Right renal cortex interstitium (tissue), 3 donors: ENCODE data around the gene CACNB4. TPM values are rescaled to one million over a fixed set of nuclear protein-coding genes. Genes with fewer than 3 reads are reported as not detected.
"Not testable (repeated sequence)": the region's sequence is repeated elsewhere in the genome, so short reads cannot be mapped to it uniquely, and the experiment has no call there.

Source experiments
- DNase-seq, 3 donors: peaks; one replicate each; pipeline ENCODE4 v3.0.0-alpha.2; 2013; ENCODE audit warnings: low read depth in 3 of 3, low spot score in 2 of 3
- polyA plus RNA-seq, 3 donors: library from polyadenylated mRNA; unstranded; fragments of 120-200 nt; gene quantifications; one replicate each; pipeline ENCODE4 v1.2.1, GENCODE V29; 2013; ENCODE audit not compliant: insufficient read length in 3 of 3

The CACNB4 gene
- polyA plus RNA-seq, 3 donors = 7.4 to 12.5 (median 8.1) TPM

DNA sequence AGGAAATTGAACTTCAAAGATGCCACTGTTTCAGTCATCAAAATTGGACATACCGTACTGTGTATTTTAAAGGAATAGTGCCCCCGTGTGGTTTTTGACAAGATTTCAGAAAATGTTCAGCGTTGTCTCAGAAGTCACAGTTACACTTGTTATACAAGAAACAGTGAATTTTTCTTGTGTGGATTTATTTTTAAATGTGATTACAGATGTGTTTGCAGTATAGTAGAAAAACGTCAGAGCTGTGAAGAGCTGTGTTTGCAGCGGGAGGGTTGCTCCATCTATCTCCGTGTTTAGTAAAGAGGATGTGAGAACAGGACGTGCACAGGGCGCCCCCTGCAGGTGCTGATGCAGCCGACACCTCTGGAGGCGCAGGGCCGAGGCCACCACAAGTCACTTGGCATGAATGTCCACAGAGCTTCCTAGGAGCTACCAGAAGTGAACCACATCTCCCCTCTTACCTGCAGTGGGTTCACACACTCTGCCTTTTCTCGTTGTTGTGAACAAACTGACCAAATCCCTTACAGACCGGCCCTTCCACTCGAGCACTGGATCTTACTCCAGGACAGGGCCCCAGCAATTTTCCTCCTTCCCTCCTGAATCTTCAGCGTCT is 73.1 kb downstream of the CACNB4 start:
- peak; percentile 64 to 77 (median 65) for DNase-seq

DNA sequence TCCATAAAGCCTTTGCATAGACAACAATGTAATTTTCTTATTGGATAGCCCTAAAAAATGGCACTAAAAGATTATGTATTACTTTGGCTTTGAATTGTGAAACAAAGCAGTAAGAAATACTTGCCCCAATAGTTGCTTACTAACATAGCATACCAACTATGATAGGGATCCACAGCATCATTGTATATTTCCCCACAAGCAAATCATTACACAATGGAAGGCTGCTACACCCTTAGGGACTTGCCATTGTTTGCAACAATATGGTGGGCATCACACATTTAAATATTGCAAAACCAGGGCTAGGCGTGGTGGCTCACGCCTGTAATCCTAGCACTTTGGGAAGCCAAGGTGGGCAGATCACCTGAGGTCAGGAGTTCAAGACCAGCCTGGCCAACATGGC is 74.4 kb downstream of the CACNB4 start:
- DNase-seq = no peak

DNA sequence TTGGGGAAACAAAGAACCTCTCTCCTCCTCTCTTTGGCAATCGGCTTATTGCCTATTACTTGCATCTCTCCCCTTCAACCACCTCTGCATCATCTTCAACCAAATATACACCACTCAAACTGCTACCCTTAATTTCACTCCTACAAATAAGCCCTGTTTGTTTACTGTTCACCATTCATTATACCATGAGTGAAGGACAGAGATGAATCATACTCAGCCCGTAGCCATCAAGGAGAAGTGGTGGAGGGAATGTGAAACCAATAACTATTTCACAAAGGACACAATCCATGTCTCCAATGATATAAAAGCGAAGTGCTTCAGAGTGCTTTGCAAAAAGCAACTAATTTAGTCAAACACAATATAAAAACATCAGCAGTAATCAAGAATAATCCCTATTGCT is 76.8 kb downstream of the CACNB4 start:
- DNase-seq = no peak

DNA sequence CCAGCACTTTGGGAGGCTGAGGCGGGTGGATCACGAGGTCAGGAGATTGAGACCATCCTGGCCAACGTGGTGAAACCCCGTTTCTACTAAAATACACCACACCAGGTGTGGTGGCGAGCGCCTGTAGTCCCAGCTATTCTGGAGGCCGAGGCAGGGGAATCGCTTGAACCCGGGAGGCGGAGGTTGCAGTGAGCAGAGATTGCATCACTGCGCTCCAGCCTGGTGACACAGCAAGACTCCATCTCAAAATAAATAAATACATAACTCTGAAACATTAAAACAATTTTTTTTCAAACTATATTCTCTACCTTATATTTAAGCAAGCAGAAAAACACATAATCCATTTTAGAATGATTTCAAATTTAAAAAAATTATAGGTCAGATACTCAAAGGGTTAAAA is 77.8 kb downstream of the CACNB4 start:
- not testable (repeated sequence) for DNase-seq

DNA sequence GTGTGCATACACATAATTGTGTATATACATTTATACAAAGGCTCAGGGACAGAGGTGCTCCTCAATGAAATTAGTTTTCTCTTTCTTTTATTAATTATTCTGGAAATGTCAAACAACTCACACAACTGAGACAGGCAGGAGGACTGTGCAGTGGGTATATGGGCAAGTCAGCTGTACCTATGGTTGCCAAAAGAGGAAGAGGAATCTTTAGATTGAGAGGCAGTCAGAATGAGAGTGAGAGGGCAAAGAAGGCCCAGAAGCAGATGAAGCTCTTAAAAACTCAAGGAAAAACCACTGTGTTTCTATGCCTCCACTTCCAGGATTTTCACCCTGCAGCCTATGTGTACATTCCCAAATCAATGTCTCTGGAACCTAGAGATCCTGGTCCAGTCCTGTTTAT is 79.1 kb downstream of the CACNB4 start:
- DNase-seq = no peak

DNA sequence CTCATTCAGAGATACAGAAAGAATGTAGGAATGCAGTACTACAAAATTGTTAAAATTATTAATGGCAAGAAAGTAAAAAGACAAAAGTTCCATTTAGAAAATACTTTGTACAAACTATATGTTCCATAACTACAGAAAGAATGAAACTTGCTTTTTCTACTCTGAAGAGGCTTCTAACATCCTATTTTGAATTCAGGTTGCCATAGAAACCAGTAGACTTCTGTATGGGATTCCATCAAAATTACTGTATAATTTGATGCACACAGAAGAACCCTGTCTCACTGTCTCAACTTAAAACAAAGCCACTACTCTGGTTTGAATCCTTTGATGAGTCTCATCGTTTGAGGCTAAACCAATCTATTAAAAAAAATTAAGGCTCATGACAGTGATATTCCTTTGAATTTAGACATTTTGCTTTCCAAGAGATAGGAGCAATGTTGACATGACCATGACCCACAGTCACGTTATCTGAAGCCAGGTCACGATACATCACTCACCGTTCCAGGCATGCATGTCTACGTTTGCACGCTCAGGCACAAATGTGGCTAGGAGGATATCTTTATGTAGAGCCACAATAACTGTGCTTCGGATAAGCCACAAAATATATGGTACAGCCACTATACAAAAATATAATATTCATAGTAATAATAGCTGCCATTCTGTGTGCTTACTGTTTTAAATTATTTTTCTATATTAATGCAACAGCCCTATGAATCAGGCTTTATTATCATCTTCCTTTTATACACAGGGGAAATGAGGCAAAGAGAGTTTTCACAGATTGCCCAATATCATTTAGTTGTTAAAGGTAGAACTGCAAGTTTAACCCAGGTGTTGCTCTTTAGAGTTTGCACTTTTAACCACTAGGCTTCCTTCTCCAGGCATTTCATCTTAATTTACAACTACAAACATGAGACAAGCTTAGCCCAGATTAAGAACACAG is 82.4 kb downstream of the CACNB4 start:
- no peak for DNase-seq

DNA sequence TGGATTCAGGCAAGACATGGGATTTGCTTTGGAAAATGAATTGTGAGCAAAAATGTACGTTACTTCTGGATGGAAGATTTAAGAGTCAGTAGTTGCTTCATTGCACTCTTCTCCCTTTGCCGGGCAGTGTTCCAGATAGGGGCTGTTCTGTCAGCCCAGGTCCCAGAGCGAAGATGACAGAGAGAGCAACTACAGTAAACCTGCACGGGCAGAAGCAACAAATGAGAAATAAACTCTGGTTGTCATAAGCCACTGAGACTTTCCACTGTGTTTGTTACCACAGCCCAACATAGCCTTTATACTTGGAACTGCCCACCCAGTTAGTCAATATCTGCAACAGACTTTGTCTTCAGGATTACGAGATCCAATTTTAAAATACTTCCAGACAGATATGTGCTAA is 83.3 kb downstream of the CACNB4 start:
- DNase-seq = no peak

DNA sequence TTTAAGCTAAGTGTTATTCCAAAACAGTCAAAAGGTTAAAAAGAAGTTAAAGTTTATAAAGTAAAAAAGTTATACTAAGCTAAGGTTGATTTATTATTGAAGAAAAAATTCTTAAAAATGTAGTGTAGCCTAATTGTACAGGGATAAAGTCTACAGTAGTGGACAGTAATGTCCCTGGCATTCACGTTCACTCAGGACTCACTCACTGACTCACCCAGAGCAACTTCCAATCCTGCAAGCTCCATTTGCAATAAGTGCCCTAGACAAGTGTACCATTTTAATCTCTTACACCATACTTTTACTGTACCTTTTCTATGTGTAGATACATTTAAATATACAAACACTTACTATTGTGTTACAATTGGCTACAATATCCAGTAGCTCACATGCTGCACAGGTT is 86.1 kb downstream of the CACNB4 start:
- DNase-seq = no peak

DNA sequence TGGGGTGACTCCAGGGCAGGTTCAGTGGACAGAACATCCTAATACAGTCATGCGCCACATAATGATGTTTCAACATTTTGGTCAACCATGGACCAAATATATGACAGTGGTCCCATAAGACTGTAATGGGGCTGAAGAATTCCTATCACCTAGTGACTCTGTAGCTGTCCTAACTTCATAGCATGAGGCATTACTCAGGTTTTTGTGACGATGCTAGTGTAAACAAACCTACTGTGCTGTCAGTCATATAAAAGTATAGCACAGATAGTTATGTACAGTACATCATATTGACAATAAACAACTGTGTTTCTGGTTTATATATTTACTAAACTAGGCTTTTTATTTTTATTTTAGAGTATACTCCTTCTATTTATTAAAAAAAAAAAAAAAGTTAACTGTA is 87.1 kb downstream of the CACNB4 start:
- DNase-seq = no peak

DNA sequence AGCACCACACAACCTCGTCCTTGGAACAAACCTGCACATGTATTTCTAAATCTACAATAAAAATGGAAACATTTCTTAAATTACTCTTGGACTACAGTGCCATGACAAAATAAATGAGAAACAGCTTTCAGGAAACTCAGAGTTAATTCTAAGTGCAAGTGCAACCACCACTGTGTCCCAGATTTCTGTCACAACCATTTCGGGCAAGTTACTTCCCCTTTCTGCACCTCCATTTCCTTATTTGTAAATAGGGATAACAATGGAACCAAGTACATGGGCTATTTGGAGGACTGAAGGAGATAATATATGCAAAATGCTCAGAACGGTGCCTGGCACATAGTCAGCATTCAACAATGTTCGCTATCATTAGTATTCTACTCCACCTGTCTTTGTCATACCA is 93.2 kb downstream of the CACNB4 start:
- no peak for DNase-seq

DNA sequence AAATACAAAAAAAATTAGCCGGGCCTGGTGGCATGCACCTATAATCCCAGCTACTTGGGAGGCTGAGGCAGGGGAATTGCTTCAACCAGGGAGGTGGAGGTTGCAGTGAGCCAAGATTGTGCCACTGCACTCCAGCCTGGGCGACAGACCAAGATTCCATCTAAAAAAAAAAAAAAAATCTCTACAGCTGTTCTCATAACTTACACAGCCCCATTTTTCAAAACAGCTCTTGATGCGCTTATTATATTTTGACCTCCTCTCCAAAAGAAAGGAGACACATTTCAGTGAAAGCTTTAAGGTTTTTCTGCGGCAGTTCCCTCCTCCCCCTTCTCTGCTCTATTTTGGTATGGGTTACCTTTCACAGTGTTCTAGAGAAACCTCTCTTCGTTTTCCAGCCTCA is 95.6 kb downstream of the CACNB4 start:
- not testable (repeated sequence) for DNase-seq

DNA sequence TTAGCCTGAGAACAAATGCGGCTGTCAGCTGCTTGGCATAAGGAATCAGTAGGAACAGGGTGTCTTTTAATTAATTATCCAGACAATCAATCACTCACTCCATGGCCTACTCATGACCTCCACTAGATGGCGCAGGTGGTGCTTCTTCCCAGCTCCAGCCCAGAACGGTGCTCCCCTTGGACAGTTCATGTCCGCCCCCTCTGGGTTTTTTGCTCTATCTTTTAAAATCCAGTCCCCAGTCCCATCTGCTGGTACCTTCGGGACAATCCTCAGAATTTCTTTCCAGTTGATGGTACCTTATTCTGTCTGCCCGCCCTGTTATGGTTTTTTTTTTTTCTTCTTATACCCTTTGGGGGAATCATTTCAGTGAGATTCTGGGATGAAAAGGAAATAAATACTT is 99.8 kb downstream of the CACNB4 start:
- DNase-seq = no peak

DNA sequence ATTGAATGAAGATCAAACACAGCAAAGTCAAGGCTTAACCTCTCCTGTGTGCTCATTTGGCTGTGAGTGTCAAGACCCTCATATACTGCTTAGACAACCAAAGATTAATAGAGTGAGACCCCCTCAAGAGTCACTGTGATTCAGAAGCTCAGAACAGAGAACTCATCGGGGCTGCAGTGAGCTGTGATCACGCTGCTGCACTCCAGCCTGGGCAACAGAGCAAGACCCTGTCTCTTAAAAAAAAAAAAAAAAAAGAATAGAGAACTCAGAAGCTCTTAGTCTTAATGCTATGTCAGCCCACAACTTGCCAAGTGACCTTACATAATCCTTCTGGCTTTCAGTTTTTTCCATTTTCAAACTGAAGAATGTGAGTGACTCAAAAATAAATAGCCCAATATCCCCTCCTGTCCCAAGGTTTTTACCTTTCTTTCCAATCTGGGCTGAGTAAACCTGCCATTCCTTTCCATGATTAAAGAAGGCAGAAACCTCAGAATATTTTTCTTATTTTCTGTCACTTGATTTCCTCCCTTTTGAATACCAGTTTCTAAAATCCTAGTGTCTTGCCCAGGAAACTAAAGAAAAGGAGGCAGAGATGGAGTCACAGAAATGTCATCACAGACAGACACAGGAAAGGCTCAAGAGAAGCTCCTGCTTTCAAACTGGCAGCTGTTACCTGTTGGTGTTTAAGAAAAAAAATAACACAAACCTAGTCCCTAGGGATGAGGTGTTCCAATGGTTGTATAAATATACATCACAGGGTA is 102.4 kb downstream of the CACNB4 start:
- no peak for DNase-seq

DNA sequence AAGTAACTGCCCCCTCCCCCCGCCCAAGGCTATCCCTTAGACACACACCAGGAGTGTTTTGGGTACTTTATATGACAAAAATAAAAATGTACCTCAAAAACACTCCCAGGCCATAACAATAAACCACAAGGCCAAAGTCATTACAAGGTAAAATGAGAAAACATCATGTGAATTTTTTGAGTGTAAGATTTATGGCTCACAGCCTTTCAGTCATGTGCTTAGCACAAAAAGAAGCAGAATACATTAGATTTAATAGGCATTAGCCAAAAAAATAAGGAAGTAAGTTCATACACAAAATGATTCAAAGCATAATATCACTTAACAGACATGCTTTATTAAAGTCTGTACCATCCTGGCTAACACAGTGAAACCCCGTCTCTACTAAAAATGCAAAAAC is 103.7 kb downstream of the CACNB4 start:
- DNase-seq = no peak

DNA sequence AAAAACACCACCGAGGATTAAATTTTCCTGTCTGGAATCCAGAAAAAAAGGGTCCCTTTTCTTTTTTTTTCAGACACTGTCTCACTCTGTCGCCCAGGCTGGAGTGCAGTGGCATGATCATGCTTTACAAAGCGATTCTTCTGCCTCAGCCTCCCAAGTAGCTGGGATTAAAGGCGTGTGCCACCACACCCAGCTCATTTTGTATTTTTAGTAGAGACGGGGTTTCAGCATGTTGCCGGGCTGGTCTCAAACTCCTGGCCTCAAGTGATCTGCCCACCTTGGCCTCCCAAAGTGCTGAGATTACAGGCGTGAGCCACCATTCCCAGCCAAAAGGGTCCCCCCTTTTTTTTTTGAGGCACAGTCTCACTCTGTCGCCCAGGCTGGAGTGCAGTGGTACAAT is 104.7 kb downstream of the CACNB4 start:
- not testable (repeated sequence) for DNase-seq

DNA sequence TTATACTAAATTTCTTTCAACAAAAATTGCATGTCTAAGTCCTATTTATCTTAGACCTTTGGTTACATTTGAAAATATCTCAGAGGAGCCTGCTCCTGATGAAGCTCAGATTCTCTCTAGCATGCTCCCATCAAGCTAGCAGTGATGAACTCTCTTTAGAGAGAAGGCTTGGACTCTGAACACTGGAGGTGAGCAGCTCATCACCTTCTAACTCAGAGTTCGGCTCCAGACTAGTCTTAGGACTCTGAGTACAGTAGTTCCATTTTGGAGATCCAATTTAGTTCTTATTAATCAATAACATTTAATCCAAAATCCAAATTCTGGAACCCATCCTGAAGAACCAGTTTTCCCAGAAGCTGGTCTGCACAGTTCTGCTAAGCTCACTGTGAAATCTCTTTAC is 107.8 kb downstream of the CACNB4 start:
- DNase-seq = no peak

DNA sequence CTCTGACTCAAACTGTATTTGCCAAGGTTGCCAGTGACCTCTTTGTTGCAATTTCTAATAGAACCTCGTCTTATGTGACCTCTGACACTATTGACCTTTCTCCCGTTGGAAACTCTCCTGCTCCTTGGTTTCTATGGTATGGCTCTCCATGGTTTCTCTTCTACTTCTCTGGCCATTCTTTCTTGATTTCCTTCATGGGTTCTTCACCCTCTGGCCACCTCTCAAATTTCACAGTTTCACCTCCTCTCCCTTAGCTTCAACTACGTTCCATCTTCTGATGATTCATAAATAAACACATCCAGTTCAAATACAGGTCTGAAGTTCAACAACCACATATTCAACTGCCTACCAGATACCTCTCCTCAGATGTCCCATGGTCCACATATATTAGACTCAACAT is 109.5 kb downstream of the CACNB4 start:
- DNase-seq = no peak

DNA sequence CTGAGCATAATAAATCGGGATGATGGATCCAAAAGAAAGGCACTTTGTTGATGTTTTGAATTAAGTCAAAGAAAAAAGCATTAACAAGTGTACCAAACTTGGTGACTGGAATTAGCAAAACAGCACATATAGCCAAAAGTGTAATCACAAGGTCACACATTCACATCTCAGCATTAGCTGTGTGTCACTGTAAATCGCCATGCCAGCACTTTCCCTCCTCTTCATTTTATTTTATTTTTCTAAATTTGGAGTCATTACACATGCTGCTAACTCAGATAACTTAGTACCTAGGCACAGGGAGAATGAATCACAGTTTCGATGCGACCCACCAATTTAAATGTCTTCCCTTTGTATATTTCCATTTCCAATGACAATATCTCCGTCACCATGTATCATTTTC is 111.4 kb downstream of the CACNB4 start:
- DNase-seq = no peak

DNA sequence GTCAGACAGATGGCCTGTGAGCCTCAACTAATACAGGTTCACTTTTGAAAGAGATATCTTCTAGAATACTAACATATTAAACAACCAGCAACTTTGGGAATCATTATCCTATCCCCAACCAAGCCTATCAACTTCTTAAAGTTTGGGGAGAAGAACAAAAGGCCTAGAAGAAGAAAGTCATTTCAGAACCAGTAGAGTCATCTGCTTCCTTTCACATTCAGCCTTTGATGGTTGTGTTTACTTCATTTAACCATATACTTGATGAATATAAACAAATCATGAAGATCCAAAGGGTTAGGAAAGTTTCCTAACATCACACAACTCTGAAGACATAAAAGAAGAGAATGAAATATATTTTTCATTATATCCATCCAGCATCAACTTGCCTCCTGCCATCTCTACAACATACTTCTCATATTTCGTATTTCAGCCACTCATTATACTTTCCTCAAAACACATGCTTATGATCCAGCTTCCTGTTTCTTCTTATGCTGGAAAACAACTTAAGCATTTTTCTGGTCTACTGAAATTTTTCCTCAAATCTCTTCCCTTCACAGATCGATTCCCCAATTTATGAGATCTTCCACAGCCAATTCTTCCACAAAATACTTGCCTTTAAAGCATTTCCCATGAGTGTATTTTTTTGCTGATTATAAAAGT is 114.3 kb downstream of the CACNB4 start:
- no peak for DNase-seq

DNA sequence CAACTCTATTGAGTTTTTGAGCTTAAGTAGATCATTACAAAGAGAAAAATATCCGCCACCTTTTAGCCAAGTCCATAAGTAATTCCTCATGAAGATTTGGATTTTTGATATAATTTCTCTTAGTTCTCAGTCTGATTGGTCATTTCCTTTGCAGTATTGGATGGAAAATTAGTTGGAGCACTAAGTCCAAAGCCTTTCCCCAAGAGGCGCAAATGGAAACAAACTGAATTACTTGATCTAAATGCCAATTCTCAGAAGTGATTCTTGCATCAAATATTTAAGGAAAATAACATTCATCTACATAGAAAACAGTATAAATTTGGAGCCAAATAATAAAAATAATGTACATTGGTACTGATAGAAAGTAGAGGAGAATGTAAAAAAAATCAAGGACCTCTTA is 115.6 kb downstream of the CACNB4 start:
- no peak for DNase-seq

DNA sequence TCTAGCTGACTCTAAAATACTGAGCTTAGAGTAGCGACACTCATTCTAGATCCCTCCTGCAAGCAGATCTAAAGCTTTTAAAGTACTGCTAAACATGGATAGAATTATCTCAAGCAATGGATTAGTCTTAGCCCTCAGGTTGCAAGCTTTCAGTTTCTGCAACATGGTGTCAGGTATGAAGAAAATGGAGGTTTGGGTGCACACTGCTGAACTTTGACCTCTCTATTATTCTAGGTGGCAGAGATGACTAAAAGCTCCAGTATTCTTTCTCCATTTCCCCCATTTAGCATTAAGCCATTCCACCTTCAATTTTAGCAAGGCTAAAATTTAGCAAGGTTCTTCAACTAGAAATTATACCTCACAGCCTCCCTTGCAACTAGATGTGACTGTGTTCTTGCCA is 117.0 kb downstream of the CACNB4 start:
- DNase-seq = no peak
